ENCODE data around the gene MVB12B.

- no peak for TF ChIP-seq POLR2A (IDR thresholded peaks at IDR 0.05)
- TF ChIP-seq, protein P1, sequence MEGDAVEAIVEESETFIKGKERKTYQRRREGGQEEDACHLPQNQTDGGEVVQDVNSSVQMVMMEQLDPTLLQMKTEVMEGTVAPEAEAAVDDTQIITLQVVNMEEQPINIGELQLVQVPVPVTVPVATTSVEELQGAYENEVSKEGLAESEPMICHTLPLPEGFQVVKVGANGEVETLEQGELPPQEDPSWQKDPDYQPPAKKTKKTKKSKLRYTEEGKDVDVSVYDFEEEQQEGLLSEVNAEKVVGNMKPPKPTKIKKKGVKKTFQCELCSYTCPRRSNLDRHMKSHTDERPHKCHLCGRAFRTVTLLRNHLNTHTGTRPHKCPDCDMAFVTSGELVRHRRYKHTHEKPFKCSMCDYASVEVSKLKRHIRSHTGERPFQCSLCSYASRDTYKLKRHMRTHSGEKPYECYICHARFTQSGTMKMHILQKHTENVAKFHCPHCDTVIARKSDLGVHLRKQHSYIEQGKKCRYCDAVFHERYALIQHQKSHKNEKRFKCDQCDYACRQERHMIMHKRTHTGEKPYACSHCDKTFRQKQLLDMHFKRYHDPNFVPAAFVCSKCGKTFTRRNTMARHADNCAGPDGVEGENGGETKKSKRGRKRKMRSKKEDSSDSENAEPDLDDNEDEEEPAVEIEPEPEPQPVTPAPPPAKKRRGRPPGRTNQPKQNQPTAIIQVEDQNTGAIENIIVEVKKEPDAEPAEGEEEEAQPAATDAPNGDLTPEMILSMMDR (IDR thresholded peaks at IDR 0.05): no peak
Observed at GRCh38 chr9:126551812-126552211, 225.2 kb downstream of the MVB12B start.
